D721Med (cell line): ENCODE results near the gene SAE1.

ENCODE experiments used
- DNase-seq: peaks from one replicate; pipeline ENCODE4 v3.0.0; 2011; ENCODE audit warnings: low spot score; ENCODE audit not compliant: insufficient read length
- FAIRE-seq: peaks from 2 replicates; lab custom pipeline; 2011; peaks lifted over from hg19 to GRCh38; lab: Jason Lieb, UNC
- CTCF ChIP-seq: IDR thresholded peaks from 2 replicates; pipeline ENCODE4 v1.5.1; 2012; ENCODE audit warnings: mild to moderate bottlenecking, control low read depth; ENCODE audit not compliant: insufficient read depth; ENCODE audit errors: missing control alignments

SAE1 gene

DNA sequence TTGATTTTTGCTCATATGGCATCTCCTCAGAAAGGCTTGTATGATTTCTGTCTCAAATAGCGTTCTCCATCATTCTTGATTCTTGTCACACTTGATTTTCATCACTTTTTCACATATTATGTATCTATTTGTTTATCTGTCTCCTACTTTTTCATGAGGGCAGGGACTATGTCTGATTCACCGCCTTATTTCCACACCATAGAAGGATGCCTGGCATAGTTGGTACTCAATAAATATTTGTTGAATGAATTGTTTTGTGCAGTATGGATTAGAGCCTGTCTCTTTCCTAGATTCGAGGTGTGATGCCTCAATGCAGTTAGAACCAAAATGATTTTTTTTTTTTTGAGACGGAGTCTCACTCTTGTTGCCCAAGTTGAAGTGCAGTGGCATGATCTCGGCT lies 12.1 kb downstream of the SAE1 start:
- FAIRE-seq: no peak
- no peak for DNase-seq
- TF ChIP-seq CTCF: no peak

DNA sequence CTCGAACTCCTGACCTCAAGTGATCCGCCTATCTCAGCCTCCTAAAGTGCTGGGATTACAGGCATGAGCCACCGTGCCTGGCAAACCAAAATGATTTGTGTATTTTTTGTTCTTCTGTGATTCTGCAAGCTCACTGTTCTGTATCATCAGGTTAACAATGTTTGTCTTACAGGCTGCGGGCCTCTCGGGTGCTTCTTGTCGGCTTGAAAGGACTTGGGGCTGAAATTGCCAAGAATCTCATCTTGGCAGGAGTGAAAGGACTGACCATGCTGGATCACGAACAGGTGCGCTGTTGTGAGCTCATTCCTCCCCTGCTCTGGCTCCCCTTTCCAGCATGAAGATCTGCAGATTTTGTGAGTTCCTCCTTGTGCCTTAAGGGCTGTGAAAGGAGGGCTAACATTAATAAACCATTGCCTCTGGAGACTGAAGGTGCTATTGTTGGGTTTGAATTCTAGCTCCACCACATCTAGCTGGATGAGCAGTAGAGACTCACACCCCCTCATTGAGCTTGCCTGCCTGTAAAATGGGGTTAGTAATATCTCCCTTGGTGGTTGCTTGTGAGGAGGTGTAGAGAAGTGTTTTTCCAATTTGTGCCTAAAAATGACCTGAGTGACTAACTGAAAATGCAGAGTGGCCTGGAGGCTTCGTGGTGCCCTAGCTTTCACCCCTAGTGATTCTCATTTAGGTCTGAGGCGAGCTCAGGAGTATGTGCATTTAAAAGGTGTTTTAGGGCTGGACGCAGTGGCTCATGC lies 12.9 kb downstream of the SAE1 start:
- TF ChIP-seq CTCF: no peak
- FAIRE-seq (no peak), DNase-seq (no peak)

DNA sequence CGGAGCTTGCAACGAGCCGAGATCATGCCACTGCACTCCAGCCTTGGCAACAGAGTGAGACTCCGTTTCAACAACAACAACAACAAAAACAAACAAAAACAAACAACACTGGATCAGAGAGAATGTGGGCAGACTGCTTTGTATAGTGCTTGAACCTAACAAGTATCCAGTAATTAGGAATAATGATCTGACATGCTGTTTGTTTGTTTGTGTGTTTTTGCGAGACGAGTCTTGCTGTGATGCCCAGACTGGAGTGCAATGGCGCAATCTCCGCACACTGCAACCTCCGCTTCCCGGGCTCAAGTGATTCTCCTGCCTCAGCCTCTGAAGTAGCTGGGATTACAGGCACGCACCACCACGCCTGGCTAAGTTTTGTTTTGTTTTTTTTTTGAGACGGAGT lies 14.0 kb downstream of the SAE1 start:
- FAIRE-seq: no peak

DNA sequence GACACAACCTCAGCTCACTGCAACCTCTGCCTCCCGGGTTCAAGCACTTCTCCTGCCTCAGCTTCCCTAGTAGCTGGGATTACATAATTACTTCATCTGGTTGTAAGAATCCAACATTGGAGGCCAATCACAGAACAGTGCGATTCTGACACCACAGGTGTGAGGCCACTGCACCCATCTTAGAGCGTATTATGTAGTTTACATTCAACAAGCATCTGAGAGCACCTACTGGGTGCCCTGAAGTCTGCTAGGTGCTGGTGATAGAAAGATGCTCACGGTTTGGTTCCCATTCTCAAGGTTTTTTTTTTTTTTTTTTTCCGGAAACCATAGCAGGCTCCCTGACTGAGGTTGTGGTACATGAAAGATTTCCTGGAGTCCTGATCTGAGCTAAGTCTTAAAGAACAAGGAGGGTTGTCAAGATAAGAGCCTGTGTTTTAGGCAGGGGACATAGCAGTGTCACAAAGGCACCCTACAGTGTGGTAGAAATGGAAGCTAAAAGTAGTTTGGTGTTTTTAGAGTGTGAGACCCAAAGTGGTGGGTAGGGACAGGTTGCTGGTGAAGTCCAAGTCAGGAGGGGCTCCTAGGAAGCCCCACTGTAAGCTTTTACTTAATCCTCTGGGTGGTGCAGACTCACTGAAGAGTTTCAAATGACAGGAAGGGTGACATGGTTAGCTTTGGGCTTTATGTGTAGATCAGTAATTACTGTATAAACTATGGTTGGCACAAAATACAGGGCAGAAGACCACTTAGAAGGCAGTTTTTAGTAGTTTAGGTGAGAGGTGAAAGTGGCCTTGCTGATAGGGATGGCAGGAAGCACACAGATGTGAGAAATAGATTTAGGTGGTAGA lies 15.2 kb downstream of the SAE1 start:
- FAIRE-seq (no peak), DNase-seq (no peak)
- TF ChIP-seq CTCF: no peak

More for the DNA sequence above, 14.0 kb downstream of the SAE1 start:
- DNase-seq: no peak
- TF ChIP-seq CTCF: no peak

GRCh38 chr19:47146920-47147319 lies 16.3 kb downstream of the SAE1 start:
- TF ChIP-seq CTCF: no peak
- DNase-seq: no peak
- no peak for FAIRE-seq

- FAIRE-seq (no peak), DNase-seq (no peak)
- no peak for TF ChIP-seq CTCF
These were observed 21.0 kb downstream of the SAE1 start for GRCh38 chr19:47151627-47152026.

GRCh38 chr19:47152205-47152604 lies 21.6 kb downstream of the SAE1 start:
- FAIRE-seq: no peak

More at GRCh38 chr19:47152205-47152604, 21.6 kb downstream of the SAE1 start:
- no peak for DNase-seq
- TF ChIP-seq CTCF: no peak
